Forelimb muscle (tissue), 1 donor: ENCODE results near the gene IYD. TPM values are rescaled to one million over a fixed set of nuclear protein-coding genes. Genes with fewer than 3 reads are reported as not detected.
"Not testable (repeated sequence)": the region's sequence is repeated elsewhere in the genome, so short reads cannot be mapped to it uniquely, and the experiment has no call there.

Source experiments
- DNase-seq: peaks from one replicate; pipeline ENCODE4 v3.0.0-alpha.2; 2013; ENCODE audit warnings: low read depth
- polyA plus RNA-seq: library from polyadenylated mRNA; unstranded; fragments of 120-200 nt; gene quantifications from one replicate; pipeline ENCODE4 v1.2.1, GENCODE V29; 2013; ENCODE audit not compliant: insufficient read length

IYD gene
- polyA plus RNA-seq, 1 donor, result 0.05 TPM

DNA sequence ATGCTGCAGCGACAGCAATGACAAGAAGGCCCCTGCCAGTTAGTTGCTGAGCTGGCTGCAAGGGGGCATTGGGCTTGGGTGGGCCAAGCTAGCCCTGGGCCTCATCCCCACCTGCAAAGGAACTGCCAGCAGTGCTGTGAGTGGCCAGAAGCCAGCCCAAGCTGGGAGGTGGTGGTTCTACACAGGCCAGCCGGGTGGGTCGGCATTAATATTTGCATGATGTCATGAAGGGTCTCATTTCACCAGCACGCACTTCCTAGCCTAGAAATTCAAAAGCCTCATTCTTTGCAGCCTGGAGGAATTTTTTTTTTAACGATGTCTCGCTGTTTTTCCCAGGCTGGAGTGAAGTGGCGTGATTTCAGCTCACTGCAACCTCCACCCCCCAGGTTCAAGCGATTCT is 62.0 kb downstream of the IYD start:
- DNase-seq, result no peak

DNA sequence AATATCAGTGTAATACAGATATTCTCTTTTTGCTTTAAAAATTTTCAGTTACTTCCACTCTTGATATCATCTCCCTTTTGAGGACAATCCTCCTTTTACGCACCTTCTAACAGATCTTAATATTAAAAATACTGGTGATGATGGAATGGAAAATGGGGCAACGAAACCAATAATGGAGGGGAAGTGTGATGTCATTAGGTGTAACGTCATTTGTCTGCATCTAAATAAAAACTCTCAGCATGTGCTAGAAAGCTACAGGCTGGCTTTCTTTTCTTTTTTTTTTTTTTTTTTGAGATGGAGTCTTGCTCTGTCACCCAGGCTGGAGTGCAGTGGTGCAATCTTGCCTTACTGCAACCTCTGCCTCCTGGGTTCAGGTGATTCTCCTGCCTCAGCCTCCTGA is 66.5 kb downstream of the IYD start:
- no peak for DNase-seq

DNA sequence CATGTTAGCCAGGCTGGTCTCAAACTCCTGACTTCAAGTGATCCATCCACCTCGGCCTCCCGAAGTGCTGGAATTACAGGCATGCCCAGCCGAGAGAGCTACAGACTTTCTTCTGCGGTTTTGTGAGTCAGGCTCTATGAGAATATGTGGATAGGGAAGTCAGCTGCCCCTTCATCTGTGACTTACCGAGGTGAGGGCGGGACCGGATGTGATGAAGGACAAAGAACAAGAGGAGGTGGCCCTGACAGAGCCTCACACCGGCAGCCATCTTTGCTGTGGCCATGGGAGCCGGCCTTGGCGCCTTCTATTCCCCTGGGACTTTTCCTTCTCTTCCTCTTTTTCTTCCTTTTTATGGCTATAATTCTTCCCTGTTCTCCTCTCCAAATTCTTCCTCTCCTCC is 67.0 kb downstream of the IYD start:
- no peak for DNase-seq

DNA sequence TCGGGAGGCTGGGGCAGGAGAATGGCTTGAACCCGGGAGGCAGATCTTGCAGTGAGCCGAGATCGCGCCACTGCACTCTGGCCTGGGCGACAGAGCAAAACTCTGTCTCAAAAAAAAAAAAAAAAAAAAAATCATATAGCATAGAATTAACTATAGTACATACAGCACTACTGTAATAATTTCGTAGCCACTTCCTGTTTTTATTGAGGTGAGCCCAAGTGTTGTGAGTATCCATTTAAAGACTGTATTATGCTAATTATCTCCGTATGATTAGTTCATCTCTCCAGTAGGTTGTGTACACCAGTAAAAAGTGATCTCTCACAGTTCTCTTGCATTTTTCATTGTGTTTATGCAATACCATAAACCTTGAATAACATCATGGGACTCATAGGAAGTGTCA is 70.6 kb downstream of the IYD start:
- no peak for DNase-seq

DNA sequence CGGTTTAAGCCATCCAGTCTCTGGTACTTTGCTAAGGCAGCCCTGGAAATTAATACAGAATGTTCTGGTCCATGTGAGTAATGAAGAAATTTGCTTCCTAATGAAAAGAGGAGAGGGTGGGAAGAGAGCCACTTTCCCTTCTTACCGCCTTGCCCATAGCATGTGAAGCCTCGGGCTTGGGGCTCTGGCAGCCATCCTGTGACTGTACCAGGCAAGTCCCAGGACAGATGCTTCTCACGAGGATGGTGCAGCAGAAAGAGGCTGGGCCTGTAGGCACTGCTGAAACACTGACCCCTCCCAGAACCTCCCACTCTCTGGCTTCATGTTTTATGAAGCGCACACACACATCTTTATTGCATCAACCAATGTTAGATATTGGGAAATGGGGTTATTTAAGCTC is 74.8 kb downstream of the IYD start:
- DNase-seq, result no peak

DNA sequence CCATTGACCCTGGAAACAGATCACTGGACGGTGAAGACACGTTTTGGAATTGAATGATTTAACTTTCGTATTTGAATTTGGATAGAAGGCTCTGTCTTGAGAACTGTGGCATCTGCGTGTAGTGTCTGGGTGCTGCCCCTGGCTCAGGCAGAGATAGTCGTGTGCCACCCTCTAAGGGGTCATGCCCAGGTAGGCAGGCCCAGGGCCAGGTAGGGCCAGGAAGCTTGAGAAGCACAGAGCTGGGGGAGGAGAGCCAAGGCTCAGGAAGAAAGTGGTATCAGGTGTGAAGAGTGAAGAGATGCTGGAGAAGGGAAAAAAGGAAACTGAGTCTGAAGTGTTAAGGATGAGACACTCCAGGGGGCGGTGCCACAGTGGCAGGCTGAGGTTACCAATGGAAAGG is 75.5 kb downstream of the IYD start:
- no peak for DNase-seq

DNA sequence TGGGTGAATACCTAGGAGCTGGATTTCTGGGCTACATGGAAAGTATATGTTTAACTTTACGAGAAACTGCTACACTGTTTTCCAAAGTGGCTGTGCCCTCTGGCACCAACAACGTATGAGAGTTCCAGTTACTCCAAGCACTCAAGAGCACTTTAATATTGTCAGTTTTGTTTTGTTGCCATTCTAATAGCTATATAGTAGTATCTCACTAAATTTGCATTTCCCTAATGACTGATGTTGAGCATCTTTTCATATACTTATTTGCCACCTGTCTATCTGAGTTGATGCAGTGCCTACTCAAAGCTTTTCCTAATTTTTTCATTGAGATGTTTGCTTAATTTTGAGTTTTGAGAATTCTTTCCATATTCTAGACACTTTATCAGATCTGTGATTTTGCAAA is 76.7 kb downstream of the IYD start:
- no peak for DNase-seq

DNA sequence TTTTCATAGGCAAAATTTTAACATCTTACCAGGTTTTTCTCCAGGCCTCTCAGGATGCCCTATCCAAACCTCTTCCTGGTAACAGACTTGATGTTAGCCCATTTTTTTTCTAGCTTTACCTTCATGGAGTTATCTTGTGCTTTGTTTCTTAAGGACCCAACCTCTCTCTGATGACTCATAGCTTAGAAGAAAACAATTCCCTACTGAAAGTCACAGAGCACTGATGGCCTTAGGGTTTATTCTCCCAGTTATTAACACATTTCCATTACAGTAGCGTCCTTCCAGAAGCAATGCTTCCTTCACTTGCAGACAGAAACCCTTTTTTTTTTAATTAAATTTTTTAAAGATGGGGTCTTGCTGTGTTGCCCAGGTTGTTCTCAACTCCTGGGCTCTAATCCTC is 79.4 kb downstream of the IYD start:
- DNase-seq, result no peak

DNA sequence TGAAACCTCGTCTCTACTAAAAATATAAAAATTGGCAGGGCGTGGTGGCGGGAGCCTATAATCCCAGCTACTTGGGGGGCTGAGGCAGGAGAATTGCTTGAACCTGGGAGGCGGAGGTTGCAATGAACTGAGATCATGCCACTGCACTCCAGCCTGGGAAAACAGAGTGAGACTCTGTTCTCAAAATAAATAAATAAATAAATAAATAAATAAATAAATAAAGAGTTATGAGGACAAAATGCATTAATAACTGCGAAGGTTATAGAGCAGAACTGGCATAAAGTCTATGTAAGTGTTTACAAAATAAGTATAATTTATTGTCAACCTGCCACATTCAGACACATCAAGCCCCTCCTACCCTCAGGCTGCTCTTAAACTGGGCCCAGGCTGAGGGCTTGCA is 80.2 kb downstream of the IYD start:
- DNase-seq, result not testable (repeated sequence)

DNA sequence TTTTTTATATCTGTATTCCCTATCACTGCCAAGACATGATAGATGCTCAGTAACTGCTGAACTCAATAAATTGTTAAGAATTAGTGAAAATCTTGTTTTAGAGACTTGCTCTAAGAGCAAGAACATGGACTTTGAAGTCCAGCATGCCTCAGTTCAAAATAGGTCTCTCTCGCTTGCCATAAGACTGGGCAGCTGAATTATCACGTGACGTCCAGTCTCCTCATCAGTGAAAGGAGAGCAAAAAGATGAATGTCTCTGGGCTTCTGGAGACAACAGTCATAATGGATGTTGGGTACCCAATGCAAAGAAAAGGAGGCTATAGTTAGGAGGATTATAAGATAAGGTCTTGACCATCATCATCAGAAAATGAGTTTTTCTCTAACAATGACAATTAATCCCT is 82.1 kb downstream of the IYD start:
- DNase-seq, result no peak

DNA sequence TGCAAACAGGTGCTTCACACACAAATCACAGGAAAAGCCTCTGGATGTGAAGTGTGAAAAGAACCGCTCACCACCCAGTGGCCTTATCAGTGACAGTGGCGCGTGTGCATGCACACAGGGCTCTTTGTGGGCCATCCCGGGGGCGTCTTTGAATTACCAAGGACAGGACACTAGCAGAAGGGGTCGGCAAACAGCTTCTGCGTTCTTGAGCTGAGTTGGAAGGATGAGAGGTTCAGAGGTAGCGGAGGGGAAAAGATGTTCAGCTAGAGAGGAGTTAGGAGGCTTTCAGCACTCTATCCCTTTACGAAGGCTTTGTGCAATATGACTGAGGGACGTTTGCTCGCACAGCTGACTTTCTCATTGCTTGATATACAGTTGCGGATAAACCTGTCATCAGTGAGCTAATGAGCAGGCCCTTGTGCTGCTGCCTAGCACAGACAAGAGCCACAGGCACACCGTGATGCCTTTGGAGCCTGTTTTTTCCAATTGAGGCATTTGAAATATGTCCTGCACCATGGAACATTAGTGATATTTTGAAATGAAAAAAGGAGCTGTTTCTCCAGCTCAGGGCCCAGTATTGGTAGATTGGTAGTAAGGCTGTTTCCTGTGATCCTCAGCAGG is 83.1 kb downstream of the IYD start:
- DNase-seq, result no peak

DNA sequence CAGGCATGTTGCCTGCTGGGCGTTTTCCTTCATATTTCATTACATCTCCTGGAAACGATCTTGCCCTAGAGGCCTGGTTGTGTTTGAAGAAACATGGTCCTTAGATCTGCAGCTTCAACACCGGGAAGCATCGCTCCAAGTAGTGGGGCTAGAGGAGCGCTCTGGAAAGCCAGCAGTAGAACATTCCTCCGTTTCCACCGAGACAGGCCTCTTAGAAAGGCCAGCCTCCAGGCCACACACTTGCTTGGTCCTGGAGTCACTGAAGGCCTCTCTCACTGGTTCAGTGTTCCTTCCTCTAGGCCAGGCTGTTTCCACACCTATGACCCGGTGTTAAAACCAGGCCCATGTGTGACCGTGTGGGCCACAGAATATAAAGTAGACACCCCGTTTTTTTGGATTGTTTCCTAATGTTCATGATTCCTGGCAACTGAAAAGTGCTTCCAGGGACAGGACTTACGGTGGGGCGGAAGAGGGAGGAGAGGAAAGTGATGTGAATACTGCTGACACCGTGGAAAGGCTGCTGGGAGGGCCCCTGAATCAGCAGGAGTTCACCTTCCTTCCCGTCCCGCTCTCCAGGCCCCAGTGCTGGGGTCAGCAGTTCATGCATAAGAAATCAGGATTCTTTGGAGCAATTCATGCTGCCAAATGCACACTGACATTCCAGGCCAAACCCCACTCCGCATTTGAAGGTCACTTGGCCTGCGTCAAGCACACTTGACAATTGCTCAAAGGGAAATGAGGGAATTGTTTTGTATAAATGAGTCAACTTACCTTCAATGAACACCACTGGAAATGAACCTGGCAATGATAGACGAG is 83.8 kb downstream of the IYD start:
- DNase-seq, result peak; percentile 11

DNA sequence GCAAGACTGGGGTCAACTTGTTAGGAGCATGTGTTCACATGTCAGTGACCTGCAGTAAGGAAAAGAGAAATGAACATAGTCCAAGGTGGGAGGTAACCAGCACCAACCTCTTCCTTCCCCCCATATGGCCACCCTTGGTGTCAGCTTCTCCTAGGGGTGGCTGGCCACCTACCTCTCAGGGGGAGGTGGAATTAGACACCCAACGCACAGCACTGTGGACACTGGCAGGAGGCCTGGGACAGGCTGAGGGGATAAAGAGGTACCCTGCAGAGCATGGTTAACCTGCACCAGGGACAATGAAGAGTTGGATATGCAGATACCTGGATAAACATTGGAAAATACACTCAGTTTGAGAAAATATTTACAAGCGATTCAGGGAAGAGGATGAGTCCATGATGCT is 84.5 kb downstream of the IYD start:
- DNase-seq, result no peak

Other genes starting within 250 kb of the IYD start
- gene PPP1R14C, start 226.0 kb upstream of the IYD start, polyA plus RNA-seq, result 55.8 TPM
- 11.2 TPM for gene PLEKHG1, start 230.9 kb downstream of the IYD start, polyA plus RNA-seq